ENCODE results near the gene FBH1.

DNA sequence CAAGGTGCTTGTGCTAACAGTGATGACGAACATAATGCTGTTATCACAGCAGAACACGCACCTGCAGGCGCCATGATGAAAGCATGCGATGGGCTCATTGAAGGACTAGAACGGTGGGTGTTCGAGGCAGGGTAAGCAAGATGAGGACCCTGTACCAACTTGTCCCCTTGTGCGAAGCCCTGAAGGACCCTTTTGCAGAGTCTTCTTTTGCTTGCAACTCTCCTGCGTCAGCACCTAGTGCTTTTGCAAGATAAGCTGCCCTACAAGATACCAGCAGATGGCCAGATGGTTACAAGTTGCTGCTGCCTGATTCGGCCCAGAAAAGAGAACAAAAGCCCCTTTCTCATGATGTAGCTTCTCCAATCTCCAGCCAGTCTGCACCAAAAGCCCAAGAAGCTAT is 91.5 kb downstream of the FBH1 start:
- no peak for TF ChIP-seq BRD9 (IDR thresholded peaks at IDR 0.05; ENCODE audit: low read depth, partially characterized antibody)
- no peak for TF ChIP-seq NFE2 (IDR thresholded peaks at IDR 0.05; ENCODE audit: low read depth)
- no peak for TF ChIP-seq CEBPB (tag; IDR thresholded peaks at IDR 0.05)
- TF ChIP-seq ZNF324 (CRISPR knock-in tag; IDR thresholded peaks at IDR 0.05): no peak
- peak; percentile 75 for TF ChIP-seq POLR2AphosphoS5 (IDR thresholded peaks at IDR 0.05; ENCODE audit: control insufficient read depth, insufficient read depth, low read depth, low read length)
- TF ChIP-seq FOXK2 (conservative IDR thresholded peaks at IDR 0.05 in 1 of 2, IDR thresholded peaks at IDR 0.05 in 1 of 2; ENCODE audit: low read depth in 2 of 2): no peak
- no peak for TF ChIP-seq MAZ (CRISPR knock-in tag; conservative IDR thresholded peaks at IDR 0.05 in 1 of 2, IDR thresholded peaks at IDR 0.05 in 1 of 2)
- no peak for TF ChIP-seq BRF1 (IDR thresholded peaks at IDR 0.05; ENCODE audit: borderline replicate concordance, extremely low read depth, insufficient read length)
- TF ChIP-seq FIP1L1 (IDR thresholded peaks at IDR 0.05; ENCODE audit: low read depth, low read length, poor library complexity, severe bottlenecking): no peak
- TF ChIP-seq MGA (IDR thresholded peaks at IDR 0.05): peak; percentile 56
- no peak for TF ChIP-seq POLR2A (conservative IDR thresholded peaks at IDR 0.05)
- TF ChIP-seq ARID2 (IDR thresholded peaks at IDR 0.05): no peak
- TF ChIP-seq TAF1 (IDR thresholded peaks at IDR 0.05; ENCODE audit: control insufficient read depth, extremely low read depth, insufficient read depth, low read length, severe bottlenecking): no peak
- TF ChIP-seq ZNF140 (CRISPR knock-in tag; IDR thresholded peaks at IDR 0.05): no peak

Measured in K562 (cell line).